Smooth muscle cell of the brain vasculature (primary cell): ENCODE measurements around the gene SULT4A1.

ENCODE experiments used
- DNase-seq: peaks from one replicate; pipeline ENCODE4 v3.0.0-alpha.2; 2012; ENCODE audit warnings: low read depth, low spot score

The SULT4A1 gene

GRCh38 chr22:43828725-43828997, 33.7 kb downstream of the SULT4A1 start:
- DNase-seq: no peak

DNA sequence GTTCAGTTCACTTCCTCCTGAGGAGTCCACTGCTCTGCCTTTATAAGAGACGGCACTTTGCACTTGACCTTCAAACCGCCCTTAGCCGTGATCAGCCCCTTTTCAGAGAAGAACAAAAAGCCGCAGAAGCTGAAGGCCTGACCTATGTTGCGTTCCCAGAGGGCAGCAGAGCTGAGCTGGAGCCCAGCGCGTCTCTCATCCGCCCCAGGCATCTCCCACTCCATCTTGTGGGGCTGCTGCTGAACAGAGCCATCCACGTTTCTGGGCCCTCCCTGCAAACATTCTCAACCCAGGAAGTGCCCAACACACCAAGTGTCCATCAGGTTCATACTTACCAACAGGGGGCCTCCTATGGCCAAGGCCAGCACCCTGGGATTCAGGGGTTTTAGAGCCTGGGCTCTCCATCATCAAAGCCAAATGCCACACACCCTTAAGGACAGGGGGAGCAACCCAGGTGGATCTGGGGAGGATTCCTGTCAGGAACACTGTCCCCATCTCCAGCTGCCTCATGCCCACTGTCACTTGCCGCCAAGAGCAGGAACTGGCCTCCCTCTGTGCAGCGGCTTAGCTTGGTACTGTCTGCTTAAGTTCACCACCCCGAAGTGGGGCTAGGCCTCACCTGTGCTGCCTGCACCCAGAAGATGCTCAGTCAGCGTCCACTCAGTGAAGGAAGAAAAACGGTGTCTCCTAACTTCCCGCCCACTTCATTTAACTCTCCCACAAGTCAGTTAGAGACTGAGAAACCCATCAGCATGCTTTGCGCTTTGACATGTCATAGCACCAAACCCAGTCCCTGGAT, 34.2 kb downstream of the SULT4A1 start:
- DNase-seq: no peak

GRCh38 chr22:43827003-43827735, 35.1 kb downstream of the SULT4A1 start:
- no peak for DNase-seq

- DNase-seq: no peak
These were observed 35.9 kb downstream of the SULT4A1 start for GRCh38 chr22:43826142-43827002.

DNA sequence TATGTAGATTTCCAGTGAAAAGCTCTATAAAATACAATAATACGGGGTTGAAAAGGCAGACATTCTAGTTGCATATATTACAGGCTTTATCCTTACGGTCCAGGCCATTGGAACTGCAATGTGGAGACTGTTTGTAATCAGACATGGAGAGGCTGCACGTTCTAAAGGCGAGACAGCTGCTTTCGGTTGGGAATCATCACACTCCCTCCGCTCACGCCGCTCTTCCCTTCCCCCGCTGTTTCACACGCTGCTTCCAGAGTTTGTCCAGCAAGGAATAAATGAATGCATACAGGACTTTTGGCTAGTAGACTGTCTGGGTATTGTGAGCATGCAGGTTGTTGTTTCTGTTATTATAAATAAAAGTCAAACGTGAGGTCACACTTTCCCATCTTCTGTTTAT, 36.7 kb downstream of the SULT4A1 start:
- DNase-seq: no peak

GRCh38 chr22:43824724-43825420, 37.4 kb downstream of the SULT4A1 start:
- DNase-seq: no peak

DNA sequence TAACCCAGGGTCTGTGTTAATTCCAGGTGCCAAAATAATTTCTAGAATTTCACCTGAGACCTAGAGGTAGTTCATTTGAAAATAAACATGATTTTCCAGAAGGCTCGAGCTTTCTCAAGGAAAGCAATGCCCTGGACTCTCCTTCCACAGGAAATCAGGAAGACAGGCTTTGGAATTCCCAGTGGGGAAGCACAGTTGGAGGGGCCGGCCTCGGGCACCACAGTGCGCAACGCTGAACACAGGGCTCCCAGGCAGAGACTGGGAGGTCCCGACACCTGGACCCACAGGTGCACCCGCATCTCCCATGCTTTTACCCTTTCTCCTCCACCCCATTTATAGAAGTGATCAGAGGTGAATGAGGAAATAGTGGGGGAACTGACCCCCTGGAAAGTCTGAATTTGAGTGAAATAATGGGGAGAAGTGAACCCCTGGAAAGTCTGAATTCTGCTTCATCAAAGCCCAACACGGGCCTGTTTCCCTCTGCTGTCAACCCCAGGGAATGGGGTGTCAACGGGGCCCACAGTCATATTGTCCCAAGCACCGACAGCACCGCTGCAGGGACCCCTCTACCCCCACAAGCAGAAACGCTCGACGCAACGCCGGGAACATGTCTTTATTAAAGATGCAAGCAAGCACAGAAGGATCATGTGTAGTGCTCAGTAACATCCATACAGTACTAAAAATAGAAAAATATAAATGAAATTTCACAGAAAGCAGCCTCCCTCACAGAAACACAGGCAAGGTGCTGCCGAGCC, 38.2 kb downstream of the SULT4A1 start:
- DNase-seq: no peak

GRCh38 chr22:43823353-43823908, 38.9 kb downstream of the SULT4A1 start:
- no peak for DNase-seq

DNA sequence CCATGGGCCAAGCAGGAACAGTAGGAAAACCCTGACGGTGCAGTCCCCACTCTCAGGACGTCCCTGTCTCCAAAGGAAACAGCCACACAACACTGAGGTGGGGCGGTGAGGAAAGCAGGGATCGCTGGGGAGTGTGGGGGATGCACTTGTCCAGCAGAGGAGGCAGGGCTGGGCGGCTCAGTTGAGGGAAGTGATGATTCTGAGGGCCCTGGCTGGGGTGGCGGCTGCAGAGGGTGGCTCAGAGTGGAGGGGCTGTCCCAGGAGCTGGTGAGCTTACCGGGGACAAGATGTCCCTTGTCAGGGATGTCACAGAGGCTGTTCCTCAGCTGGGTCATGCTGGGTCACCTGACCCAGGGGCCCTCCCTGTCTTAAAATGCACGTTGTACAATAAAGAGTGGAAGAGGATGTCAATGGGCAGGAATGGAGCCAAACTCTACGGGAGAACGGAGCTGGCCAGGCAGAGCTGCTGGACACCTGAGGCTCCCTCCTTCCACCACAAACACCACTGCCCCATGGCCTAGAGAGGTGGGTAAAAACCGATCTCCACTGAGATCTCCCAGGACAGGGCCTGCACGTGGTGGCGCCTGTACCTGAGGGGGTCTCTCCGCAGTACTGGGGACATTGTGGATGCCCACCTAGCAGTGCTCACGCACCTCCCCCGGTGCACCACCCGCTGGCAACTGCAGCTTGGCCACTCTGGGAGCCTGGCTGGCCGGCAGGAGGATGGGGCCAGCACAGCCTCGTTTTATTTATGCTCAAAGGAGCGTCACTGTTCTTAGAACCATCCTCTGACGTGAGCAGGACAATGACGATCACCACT, 40.5 kb downstream of the SULT4A1 start:
- DNase-seq: no peak

DNA sequence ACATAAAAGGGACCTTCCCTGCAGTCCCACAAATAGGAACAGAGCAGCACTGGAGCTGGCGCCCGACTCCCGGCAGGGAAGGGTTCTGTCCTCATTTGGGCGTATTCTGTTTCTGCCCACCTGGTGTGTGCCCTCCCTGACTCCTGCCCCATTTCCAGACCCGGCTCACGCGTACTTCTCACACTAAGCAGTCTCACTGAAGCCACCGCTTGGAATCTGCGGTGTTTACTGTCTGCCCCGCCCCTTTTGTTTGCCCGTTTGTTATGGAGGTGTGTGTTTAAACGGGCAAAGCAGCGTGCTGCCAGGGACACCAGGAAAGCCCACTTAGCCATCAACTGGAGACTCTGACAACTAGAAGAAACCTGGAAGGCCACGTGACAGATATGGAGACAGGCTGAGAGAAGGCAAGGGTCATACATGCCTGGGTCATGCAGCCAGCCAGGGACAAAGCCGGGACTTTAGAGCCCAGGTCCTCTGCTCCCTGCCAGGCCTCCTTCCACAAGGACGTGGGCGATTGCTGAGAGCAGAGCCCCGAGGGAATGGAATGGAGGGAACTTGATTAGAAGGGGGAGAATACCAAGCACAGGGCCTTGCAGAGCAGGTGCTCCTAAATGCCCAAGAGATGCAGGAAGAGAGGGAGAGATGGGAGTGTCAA, 41.5 kb downstream of the SULT4A1 start:
- DNase-seq: no peak

- DNase-seq: no peak
These were observed 42.2 kb downstream of the SULT4A1 start for GRCh38 chr22:43819931-43820640.

DNA sequence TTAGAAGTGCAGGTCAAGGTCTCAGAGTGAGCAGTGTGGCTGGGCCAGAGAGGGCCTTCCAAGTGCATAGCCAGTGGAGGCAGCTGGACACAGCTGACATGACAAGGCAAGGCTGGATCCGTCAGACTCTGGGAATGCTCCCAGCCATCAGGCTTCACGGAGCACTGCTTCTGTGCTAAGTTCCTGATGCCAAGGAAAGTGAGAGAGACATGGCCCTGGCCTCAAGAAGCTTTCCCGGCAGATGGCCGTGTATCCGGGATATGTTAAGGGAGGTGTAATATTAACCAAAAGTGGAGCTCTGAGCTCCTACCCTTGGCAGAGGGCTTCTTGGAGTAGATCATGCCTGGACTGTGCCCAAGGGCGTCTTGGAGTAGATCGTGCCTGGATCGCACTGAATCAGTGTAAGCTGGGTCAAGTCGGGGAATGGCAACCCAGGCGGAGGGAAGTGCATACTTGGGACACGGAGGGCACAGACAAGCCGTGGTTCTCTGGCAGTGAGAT, 42.8 kb downstream of the SULT4A1 start:
- DNase-seq: no peak

- DNase-seq: no peak
These were observed 43.3 kb downstream of the SULT4A1 start for GRCh38 chr22:43818981-43819380.

DNA sequence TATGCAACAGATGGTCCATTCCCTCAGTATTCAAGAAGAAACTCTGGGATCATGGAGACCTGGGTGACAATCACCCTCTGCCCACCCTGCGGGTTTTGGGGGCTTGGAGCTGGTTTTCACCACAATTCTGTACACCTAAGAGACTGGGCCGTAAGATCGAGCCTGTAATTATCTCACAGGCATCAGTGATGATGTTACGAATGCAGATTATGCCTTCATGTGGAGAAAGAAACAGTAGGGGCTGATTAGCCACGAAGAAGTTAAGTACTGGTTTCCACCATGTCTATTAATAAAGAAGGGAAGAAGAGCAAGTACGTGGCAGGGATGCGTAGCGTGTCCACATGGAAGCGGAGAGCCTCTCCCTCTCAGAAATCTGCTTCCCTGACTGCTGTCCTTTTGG, 44.9 kb downstream of the SULT4A1 start:
- DNase-seq: no peak

- DNase-seq: no peak
These were observed 48.0 kb downstream of the SULT4A1 start for GRCh38 chr22:43814264-43814663.

DNA sequence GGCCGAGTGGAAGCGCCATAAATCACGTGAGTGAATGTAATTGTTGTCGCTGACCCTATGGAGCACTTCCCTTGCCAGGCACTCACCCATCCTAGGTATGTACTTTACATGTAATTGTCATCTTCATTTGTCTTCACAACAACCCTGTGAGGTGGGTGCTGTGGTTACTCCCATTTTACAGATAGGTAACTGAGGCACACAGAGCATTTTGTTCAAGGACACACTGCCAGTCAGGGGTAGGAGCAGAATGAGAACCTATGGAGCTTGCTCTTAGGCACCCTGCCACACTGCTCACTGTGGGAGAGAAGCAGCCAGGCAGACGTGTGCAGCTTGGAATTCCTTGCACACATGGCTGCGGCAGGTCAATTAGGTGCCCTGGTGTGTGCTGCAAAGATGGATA, 49.4 kb downstream of the SULT4A1 start:
- no peak for DNase-seq

DNA sequence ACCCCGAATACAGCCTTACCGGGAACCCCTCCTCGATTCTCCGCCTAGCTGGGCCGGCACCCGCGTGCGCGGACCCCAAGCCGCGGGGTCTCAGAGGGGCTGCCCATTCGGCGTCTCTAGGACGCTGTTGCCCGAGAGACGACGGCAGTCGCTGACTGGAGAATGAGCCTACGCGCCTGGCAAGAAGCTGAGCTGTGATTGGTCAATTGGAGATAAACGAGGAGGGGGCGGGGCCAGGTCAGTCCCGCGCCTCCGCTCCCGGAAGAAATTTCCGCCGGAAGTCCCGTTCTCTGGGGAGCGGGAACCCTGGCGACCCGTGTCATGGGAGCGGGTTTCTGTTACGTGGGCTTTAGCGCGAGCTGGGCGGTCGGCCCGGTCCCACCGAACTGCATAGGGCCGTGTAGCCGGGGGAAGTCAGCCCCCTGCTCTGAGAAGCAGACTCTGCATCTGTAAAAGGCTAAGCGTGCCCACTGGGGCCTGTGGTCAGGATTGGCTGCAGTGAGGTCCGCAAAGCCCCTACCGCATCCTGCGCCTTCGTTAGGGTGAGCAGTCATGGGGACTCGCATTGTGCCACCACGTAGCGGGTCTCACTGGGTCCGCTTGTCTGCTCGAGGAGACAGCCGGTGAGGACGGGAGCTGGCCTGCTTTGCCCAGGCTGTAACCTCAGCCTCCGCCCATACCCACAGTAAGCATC, 50.0 kb downstream of the SULT4A1 start, which contains the start of gene EFCAB6:
Gene EFCAB6 (minus strand): TSS at position 157 of the 694 bp plus-strand sequence. CDS start 29,987 bp downstream, outside the sequence.
- peak; percentile 77 for DNase-seq

GRCh38 chr22:43811777-43812148, 50.5 kb downstream of the SULT4A1 start:
- DNase-seq: no peak
